ENCODE data around the gene NPW.
"Not testable (repeated sequence)": the region's sequence is repeated elsewhere in the genome, so short reads cannot be mapped to it uniquely, and the experiment has no call there.

NPW gene

GRCh38 chr16:2007081-2007836 lies 12.3 kb upstream of the NPW start:
- H3K36me3 ChIP-seq (replicated peaks): peaks cover 14% of the 10 kb centered on the region
- no peaks in the 10 kb centered on the region for H3K27me3 ChIP-seq (replicated peaks)
- in situ Hi-C loops (cut with HindIII; ENCODE audit: low pct_ligation_motif_present, low sequenced_read_pairs): no loop called here
- H3K27ac ChIP-seq: no peak overlapping the region
- TF ChIP-seq, protein P1, sequence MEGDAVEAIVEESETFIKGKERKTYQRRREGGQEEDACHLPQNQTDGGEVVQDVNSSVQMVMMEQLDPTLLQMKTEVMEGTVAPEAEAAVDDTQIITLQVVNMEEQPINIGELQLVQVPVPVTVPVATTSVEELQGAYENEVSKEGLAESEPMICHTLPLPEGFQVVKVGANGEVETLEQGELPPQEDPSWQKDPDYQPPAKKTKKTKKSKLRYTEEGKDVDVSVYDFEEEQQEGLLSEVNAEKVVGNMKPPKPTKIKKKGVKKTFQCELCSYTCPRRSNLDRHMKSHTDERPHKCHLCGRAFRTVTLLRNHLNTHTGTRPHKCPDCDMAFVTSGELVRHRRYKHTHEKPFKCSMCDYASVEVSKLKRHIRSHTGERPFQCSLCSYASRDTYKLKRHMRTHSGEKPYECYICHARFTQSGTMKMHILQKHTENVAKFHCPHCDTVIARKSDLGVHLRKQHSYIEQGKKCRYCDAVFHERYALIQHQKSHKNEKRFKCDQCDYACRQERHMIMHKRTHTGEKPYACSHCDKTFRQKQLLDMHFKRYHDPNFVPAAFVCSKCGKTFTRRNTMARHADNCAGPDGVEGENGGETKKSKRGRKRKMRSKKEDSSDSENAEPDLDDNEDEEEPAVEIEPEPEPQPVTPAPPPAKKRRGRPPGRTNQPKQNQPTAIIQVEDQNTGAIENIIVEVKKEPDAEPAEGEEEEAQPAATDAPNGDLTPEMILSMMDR (IDR thresholded peaks at IDR 0.05; ENCODE audit: low read depth, low read length, missing control alignments): no peak
- peak overlapping the region; percentile 73 for H3K4me3 ChIP-seq (ENCODE audit: low read depth, low read length)
- DNase-seq: no peak

DNA sequence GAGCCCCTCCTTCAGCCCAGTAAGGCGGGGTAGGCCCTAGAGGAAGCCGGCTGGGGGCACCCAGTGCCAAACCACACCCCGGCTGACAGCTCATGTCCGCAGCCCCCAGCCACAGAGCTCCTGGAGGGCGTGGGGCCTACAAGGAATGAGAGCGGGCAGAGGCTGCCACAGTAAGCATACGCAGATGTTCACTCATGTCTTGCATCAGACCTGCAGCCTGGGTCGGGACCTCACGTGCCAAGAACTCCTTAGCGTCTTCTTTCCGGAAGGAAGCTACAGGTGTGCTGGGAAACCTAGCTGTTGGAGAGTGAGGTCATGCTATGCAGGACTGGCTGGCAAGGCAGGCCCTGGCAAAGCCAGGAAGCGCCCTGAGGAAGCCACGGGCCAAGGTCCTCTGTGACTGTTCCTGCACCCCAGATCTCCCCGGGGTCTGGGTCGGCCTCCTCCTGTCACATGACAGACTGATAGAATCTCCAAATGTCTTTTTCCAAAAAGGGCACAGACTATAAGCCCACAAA lies 11.5 kb upstream of the NPW start:
- TF ChIP-seq, protein P1 (IDR thresholded peaks at IDR 0.05; ENCODE audit: low read depth, low read length, missing control alignments): no peak
- no peak overlapping the region for H3K27ac ChIP-seq
- peak overlapping the region; percentile 73 for H3K4me3 ChIP-seq (ENCODE audit: low read depth, low read length)
- H3K27me3 ChIP-seq (replicated peaks): no peaks in the 10 kb centered on the region
- in situ Hi-C loops (cut with HindIII; ENCODE audit: low pct_ligation_motif_present, low sequenced_read_pairs): no loop called here
- peaks cover 6% of the 10 kb centered on the region for H3K36me3 ChIP-seq (replicated peaks)
- no peak for DNase-seq

DNA sequence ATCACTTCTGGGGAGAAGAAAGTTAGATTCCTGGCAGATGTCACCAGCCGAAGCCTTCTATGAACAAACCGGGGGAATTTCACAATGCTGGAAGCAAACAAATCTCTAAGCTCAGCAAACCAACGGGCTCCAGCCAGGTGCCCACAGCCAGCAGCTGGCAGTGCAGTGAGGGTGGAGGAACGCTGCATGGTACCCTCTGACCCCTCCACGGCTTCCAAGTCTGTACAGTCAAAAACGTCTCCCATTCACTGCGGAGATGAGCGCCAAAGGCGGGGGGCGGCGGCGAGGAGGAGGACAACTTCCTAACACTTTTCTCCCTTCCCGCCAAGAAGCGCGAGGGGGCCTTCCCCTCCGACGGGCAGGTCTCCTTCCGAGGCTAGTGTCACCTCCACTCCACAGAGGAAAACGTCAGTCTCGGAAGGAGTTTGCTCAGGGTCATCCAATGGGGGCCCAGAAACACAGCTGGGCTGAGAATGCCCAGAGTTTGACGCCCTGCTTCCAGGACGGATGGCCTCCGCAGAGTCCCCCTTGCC lies 10.9 kb upstream of the NPW start:
- no peaks in the 10 kb centered on the region for H3K27me3 ChIP-seq (replicated peaks)
- H3K4me3 ChIP-seq (ENCODE audit: low read depth, low read length): peak overlapping the region; percentile 73
- DNase-seq: no peak
- TF ChIP-seq, protein P1 (IDR thresholded peaks at IDR 0.05; ENCODE audit: low read depth, low read length, missing control alignments): no peak
- peak overlapping the region; percentile 69 for H3K27ac ChIP-seq
- no peaks in the 10 kb centered on the region for H3K36me3 ChIP-seq (replicated peaks)
- in situ Hi-C loops (cut with HindIII; ENCODE audit: low pct_ligation_motif_present, low sequenced_read_pairs): no loop called here

GRCh38 chr16:2009164-2009711 lies 10.3 kb upstream of the NPW start:
- DNase-seq: no peak
- H3K36me3 ChIP-seq (replicated peaks): no peaks in the 10 kb centered on the region
- H3K4me3 ChIP-seq (ENCODE audit: low read depth, low read length): peak overlapping the region; percentile 73
- no peaks in the 10 kb centered on the region for H3K27me3 ChIP-seq (replicated peaks)
- TF ChIP-seq, protein P1 (IDR thresholded peaks at IDR 0.05; ENCODE audit: low read depth, low read length, missing control alignments): no peak
- in situ Hi-C loops (cut with HindIII; ENCODE audit: low pct_ligation_motif_present, low sequenced_read_pairs): no loop called here
- H3K27ac ChIP-seq: peak overlapping the region; percentile 69

- in situ Hi-C loops (cut with HindIII; ENCODE audit: low pct_ligation_motif_present, low sequenced_read_pairs): no loop called here
- Histone ChIP-seq H3K36me3 (replicated peaks) (no peaks in the 10 kb centered on the region), H3K27ac (peak within 1 kb of the TSS; percentile 92), H3K27me3 (replicated peaks) (no peaks in the 10 kb centered on the region), H3K4me3 (ENCODE audit: low read depth, low read length) (peak within 1 kb of the TSS; percentile 81)
- DNase-seq: peak; percentile 51
- TF ChIP-seq, protein P1 (IDR thresholded peaks at IDR 0.05; ENCODE audit: low read depth, low read length, missing control alignments): no peak
These were observed 9.6 kb upstream of the NPW start, which contains the start of gene ZNF598 for GRCh38 chr16:2009791-2010510. TSS of gene ZNF598 (minus strand) at chr16:2009821.

- H3K27ac ChIP-seq; DNase-seq; H3K36me3 ChIP-seq (replicated peaks); H3K27me3 ChIP-seq (replicated peaks); H3K4me3 ChIP-seq (ENCODE audit: low read depth, low read length); in situ Hi-C loops (cut with HindIII; ENCODE audit: low pct_ligation_motif_present, low sequenced_read_pairs): not testable (repeated sequence)
These were observed 7.9 kb upstream of the NPW start for GRCh38 chr16:2011726-2012125.

Data from brain microvascular endothelial cell (primary cell).